H1 (cell line): Measurements from ENCODE around the gene NFAT5. TPM values are rescaled to one million over a fixed set of nuclear protein-coding genes. Genes with fewer than 3 reads are reported as not detected.

Experiments
- CTCF ChIA-PET: fragments of 300-600 bp; sonication (Branson Sonifier 250); formaldehyde crosslinking; loops from one replicate; lab custom pipeline; 2021; ENCODE audit not compliant: partially characterized antibody; lab: Charles Lee
- POLR2A ChIA-PET: fragments of 300-600 bp; sonication (Branson Sonifier 250); formaldehyde crosslinking; loops from one replicate; lab custom pipeline; 2021; ENCODE audit warnings: inconsistent platforms; ENCODE audit not compliant: partially characterized antibody; lab: Charles Lee
- DNase-seq, 2 experiments: peaks; one replicate each; pipeline versions ENCODE4 v3.0.0 to v3.0.0-alpha.2; 2010 to 2022; ENCODE audit warnings: low spot score in 2 of 2, low read depth in 1 of 2, mixed read lengths in 1 of 2
- FAIRE-seq: peaks from 2 replicates; lab custom pipeline; 2011; peaks lifted over from hg19 to GRCh38; lab: Jason Lieb, UNC
- H2AFZ ChIP-seq: 2 replicates; pipeline ENCODE4 v1.8.1; 2012; ENCODE audit warnings: low read length, inconsistent platforms
- H2AK5ac ChIP-seq: 2 replicates; pipeline ENCODE4 v1.6.1; 2013; ENCODE audit warnings: low read depth, low read length
- H2BK120ac ChIP-seq: replicated peaks from 2 replicates; pipeline ENCODE3; 2013; ENCODE audit warnings: low read depth, low read length, inconsistent platforms
- H2BK12ac ChIP-seq: 2 replicates; pipeline ENCODE4 v1.6.1; 2013; ENCODE audit warnings: low read depth, low read length
- H2BK15ac ChIP-seq: 2 replicates; pipeline ENCODE4 v1.6.1; 2013; ENCODE audit warnings: low read length
- H2BK20ac ChIP-seq: 2 replicates; pipeline ENCODE4 v1.6.1; 2013; ENCODE audit warnings: low read length
- H2BK5ac ChIP-seq: 2 replicates; pipeline ENCODE4 v1.6.1; 2013; ENCODE audit warnings: low read depth, low read length
- H3K14ac ChIP-seq: 2 replicates; pipeline ENCODE4 v1.6.1; 2013; ENCODE audit warnings: inconsistent platforms; ENCODE audit not compliant: insufficient read length
- H3K18ac ChIP-seq: 2 replicates; pipeline ENCODE4 v1.6.1; 2013; ENCODE audit warnings: low read length; ENCODE audit errors: extremely low read depth
- H3K23ac ChIP-seq: 2 replicates; pipeline ENCODE4 v1.6.1; 2013; ENCODE audit warnings: inconsistent platforms; ENCODE audit not compliant: insufficient read length
- H3K23me2 ChIP-seq: 2 replicates; pipeline ENCODE4 v1.6.1; 2013; ENCODE audit warnings: low read depth, low read length
- H3K27ac ChIP-seq: 2 replicates; pipeline ENCODE4 v1.6.1; 2011; ENCODE audit warnings: low read depth, low read length, inconsistent platforms
- H3K27me3 ChIP-seq, 4 experiments: replicated peaks in 1 of 4; 1 replicate in 1 of 4; 2 replicates in 3 of 4; pipeline versions ENCODE4 v1.6.1 to v1.8.1; 2011 to 2013; ENCODE audit warnings: low read length in 3 of 4, mild to moderate bottlenecking in 3 of 4, inconsistent platforms in 2 of 4, mixed read lengths in 2 of 4, moderate library complexity in 1 of 4; ENCODE audit not compliant: control insufficient read depth in 3 of 4, insufficient read depth in 3 of 4; ENCODE audit errors: extremely low read depth in 1 of 4
- H3K36me3 ChIP-seq, 4 experiments: 2 replicates each; pipeline versions ENCODE4 v1.6.1 to v1.8.1; 2011 to 2013; ENCODE audit warnings: mild to moderate bottlenecking in 4 of 4, low read length in 3 of 4, moderate library complexity in 2 of 4, control low read depth in 1 of 4, inconsistent platforms in 1 of 4; ENCODE audit not compliant: insufficient read depth in 4 of 4, control insufficient read depth in 2 of 4
- H3K4ac ChIP-seq: replicated peaks from 2 replicates; pipeline ENCODE3; 2013; ENCODE audit warnings: low read length, low read depth, mixed read lengths, inconsistent platforms; ENCODE audit not compliant: insufficient read length
- H3K4me1 ChIP-seq, 4 experiments: replicated peaks in 1 of 4; 1 replicate in 1 of 4; 2 replicates in 3 of 4; pipeline versions ENCODE4 v1.6.1 to v1.8.1; 2011 to 2013; ENCODE audit warnings: low read length in 3 of 4, inconsistent platforms in 2 of 4, mixed read lengths in 1 of 4; ENCODE audit not compliant: insufficient read depth in 4 of 4, control insufficient read depth in 3 of 4
- H3K4me2 ChIP-seq, 2 experiments: 2 replicates each; pipeline versions ENCODE4 v1.6.1 to v1.8.1; 2011 to 2013; ENCODE audit warnings: low read depth in 2 of 2, low read length in 2 of 2, control low read depth in 1 of 2, inconsistent platforms in 1 of 2, mild to moderate bottlenecking in 1 of 2; ENCODE audit not compliant: insufficient read depth in 1 of 2
- H3K4me3 ChIP-seq, 4 experiments: fragments of 200-600, 300-600 bp in 1 of 4; sonication (generic), shearing (Covaris generic), sonication (Bioruptor Twin) in 1 of 4; 2 replicates each; pipeline versions ENCODE4 v1.5.1 to v1.8.1; 2011 to 2016; ENCODE audit warnings: low read length in 4 of 4, low read depth in 3 of 4, control low read depth in 2 of 4, inconsistent platforms in 2 of 4, mild to moderate bottlenecking in 2 of 4, mixed read lengths in 1 of 4, moderate library complexity in 1 of 4; ENCODE audit not compliant: insufficient read depth in 2 of 4; ENCODE audit errors: extremely low read depth in 1 of 4
- H3K56ac ChIP-seq: replicated peaks from 2 replicates; pipeline ENCODE3; 2013; ENCODE audit warnings: low read depth, mild to moderate bottlenecking, mixed read lengths, low read length, inconsistent platforms; ENCODE audit not compliant: insufficient read length
- H3K79me1 ChIP-seq: 2 replicates; pipeline ENCODE4 v1.6.1; 2013; ENCODE audit warnings: low read depth, low read length, control low read depth
- H3K79me2 ChIP-seq, 2 experiments: 2 replicates each; pipeline versions ENCODE4 v1.6.1 to v1.8.1; 2012 to 2013; ENCODE audit warnings: low read length in 2 of 2, mild to moderate bottlenecking in 2 of 2, inconsistent platforms in 1 of 2; ENCODE audit not compliant: insufficient read depth in 2 of 2, control insufficient read depth in 1 of 2
- H3K9ac ChIP-seq, 4 experiments: replicated peaks in 1 of 4; 1 replicate in 1 of 4; 2 replicates in 3 of 4; pipeline versions ENCODE4 v1.6.1 to v1.8.1; 2011 to 2013; ENCODE audit warnings: low read depth in 3 of 4, low read length in 3 of 4, control low read depth in 2 of 4, mild to moderate bottlenecking in 2 of 4, moderate library complexity in 2 of 4, inconsistent platforms in 1 of 4; ENCODE audit errors: extremely low read depth in 1 of 4
- H3K9me3 ChIP-seq, 2 experiments: 2 replicates each; pipeline versions ENCODE4 v1.6.1 to v1.8.1; 2012 to 2013; ENCODE audit warnings: mild to moderate bottlenecking in 2 of 2, moderate library complexity in 2 of 2, control low read depth in 1 of 2, inconsistent platforms in 1 of 2, low read depth in 1 of 2, low read length in 1 of 2, mixed read lengths in 1 of 2; ENCODE audit not compliant: insufficient read depth in 2 of 2
- H4K20me1 ChIP-seq, 2 experiments: replicated peaks in 1 of 2; 2 replicates each; pipeline versions ENCODE3 to v1.8.1; 2011 to 2013; ENCODE audit warnings: inconsistent platforms in 2 of 2, low read length in 2 of 2, mild to moderate bottlenecking in 1 of 2; ENCODE audit not compliant: insufficient read depth in 2 of 2, control insufficient read depth in 1 of 2
- H4K5ac ChIP-seq: 2 replicates; pipeline ENCODE4 v1.6.1; 2013; ENCODE audit warnings: low read length, low read depth, mixed read lengths, inconsistent platforms; ENCODE audit not compliant: insufficient read length
- H4K8ac ChIP-seq: 2 replicates; pipeline ENCODE4 v1.8.0; 2013; ENCODE audit warnings: mild to moderate bottlenecking, moderate library complexity, low read length, inconsistent platforms; ENCODE audit not compliant: insufficient read depth; ENCODE audit errors: extremely low read depth
- H4K91ac ChIP-seq: replicated peaks from 2 replicates; pipeline ENCODE3; 2013; ENCODE audit warnings: low read length, mixed read lengths, inconsistent platforms; ENCODE audit not compliant: insufficient read length
- CHD1 ChIP-seq: IDR thresholded peaks from 2 replicates; pipeline ENCODE4 v1.6.1; 2012; ENCODE audit warnings: low read depth, low read length, improper control_type of control experiment
- KDM1A ChIP-seq: fragments of 200-600, 300-600 bp; sonication (generic); IDR thresholded peaks from 2 replicates; pipeline ENCODE4 v1.7.1; 2016; ENCODE audit warnings: mild to moderate bottlenecking, low read length, borderline replicate concordance
- WGBS, 2 experiments: shearing (Covaris generic) in 1 of 2; methylation state at CpG; one replicate each; pipeline versions ENCODE4 v1.1.6 to v1.1.7; 2013 to 2015; ENCODE audit warnings: low lambda C conversion rate in 2 of 2, mixed read lengths in 2 of 2, inconsistent platforms in 1 of 2, low coverage in 1 of 2, missing lambda C conversion rate in 1 of 2; ENCODE audit not compliant: insufficient replicate concordance in 2 of 2, insufficient coverage in 1 of 2, insufficient read length in 1 of 2; ENCODE audit errors: extremely low coverage in 1 of 2, missing lambda C conversion rate in 1 of 2; 5-methylcytosine and 5-hydroxymethylcytosine counted together
- polyA plus RNA-seq, 7 experiments: library from polyadenylated mRNA; depleted of rRNA in 3 of 7; stranded (reverse) in 5 of 7; unstranded in 2 of 7; fragments of >200 nt in 5 of 7; fragments of 200-250 nt in 2 of 7; gene quantifications; 1 replicate in 5 of 7; 2 replicates in 1 of 7; 4 replicates in 1 of 7; pipeline versions ENCODE4 v1.2.1 to v1.2.3, GENCODE V29; 2011 to 2013; ENCODE audit warnings: missing spikeins in 2 of 7, mixed read lengths in 2 of 7
- total RNA-seq: library from RNA; stranded (reverse); fragmentation: NEBNext Ultra II Directional; extraction: Animal tissue kit (Norgen Biotek cat#: 25700); gene quantifications from 2 replicates; pipeline ENCODE4 v1.2.1, GENCODE V29; 2021

Gene NFAT5
- total and polyA plus RNA-seq, 2 of the 8 experiments (the other 6 are each of a cell fraction or from before 2014, with no cell fraction given) = 8.9 to 29.0 TPM

GRCh38 chr16:69621225-69621624, 55.5 kb downstream of the NFAT5 start:
- Histone ChIP-seq H2BK12ac (no peak overlapping the region), H3K9me3 (no peaks in the 10 kb centered on the region), H4K5ac (no peak overlapping the region), H3K18ac (no peak overlapping the region), H2BK15ac (no peak overlapping the region), H3K56ac (no peak overlapping the region), H2BK5ac (no peak overlapping the region), H3K4ac (no peak overlapping the region), H4K8ac (no peak overlapping the region), H4K91ac (no peak overlapping the region), H2AK5ac (no peak overlapping the region), H3K23me2 (no peaks in the 10 kb centered on the region), H2AFZ (no peak overlapping the region), H3K79me2 (no peaks in the 10 kb centered on the region), H3K23ac (no peak overlapping the region), H3K4me1 (peaks cover 0 to under 1% (median 0%) of the 10 kb centered on the region in 4 experiments; a peak in 1 of 7 replicates)
- ChIA-PET CTCF (interaction anchor here (0.5 kb wide), 1 partner anchor 206 kb away, joined by 5 read pairs; no protein-coding TSS in a partner anchor), POLR2A (no interaction called here)
- no peak for TF ChIP-seq KDM1A
- no peak for TF ChIP-seq CHD1
- TF ChIP-seq, all 59 proteins: peak for 0
- no peaks in the 10 kb centered on the region for H3K27me3 ChIP-seq
- H3K4me2 ChIP-seq = no peak overlapping the region
- DNase-seq (no peak), FAIRE-seq (no peak)
- H3K4me3 ChIP-seq = no peak overlapping the region
- no peaks in the 10 kb centered on the region for H4K20me1 ChIP-seq
- no peak overlapping the region for H2BK20ac ChIP-seq
- WGBS, 2 experiments = 84% methylated on average over 1 of the region's 1 CpG; no CpG with 5 or more reads in 1 of the 2 experiments
- H3K27ac ChIP-seq = no peak overlapping the region
- H3K9ac ChIP-seq = no peak overlapping the region
- H3K36me3 ChIP-seq = no peaks in the 10 kb centered on the region
- H3K14ac ChIP-seq = no peak overlapping the region
- H2BK120ac ChIP-seq = no peak overlapping the region
- H3K79me1 ChIP-seq = no peaks in the 10 kb centered on the region
